ACHN (cell line): Measurements from ENCODE around the gene CNOT2.

Experiments used
- DNase-seq: peaks from one replicate; pipeline ENCODE4 v3.0.0-alpha.2; 2015
- in situ Hi-C: cut with HindIII; loops from 2 replicates; pipeline ENCODE4 v1.10.0; 2017; ENCODE audit warnings: low sequenced_read_pairs, low pct_ligation_motif_present, low pct_unique_long_range_greater_than_20kb

CNOT2 gene

GRCh38 chr12:70247653-70248199, 4.5 kb downstream of the CNOT2 start:
- DNase-seq: no peak
- in situ Hi-C loops: no loop called here

GRCh38 chr12:70248876-70249275, 5.6 kb downstream of the CNOT2 start:
- no peak for DNase-seq
- in situ Hi-C loops: no loop called here

- DNase-seq: no peak
- in situ Hi-C loops: no loop called here
These were observed 6.7 kb downstream of the CNOT2 start for GRCh38 chr12:70249903-70250302.

GRCh38 chr12:70251226-70251625, 8.0 kb downstream of the CNOT2 start:
- no peak for DNase-seq
- in situ Hi-C loops: no loop called here

- in situ Hi-C loops: no loop called here
- no peak for DNase-seq
These were observed 8.4 kb downstream of the CNOT2 start for GRCh38 chr12:70251661-70252060.

GRCh38 chr12:70252832-70253231, 9.6 kb downstream of the CNOT2 start:
- no peak for DNase-seq
- in situ Hi-C loops: no loop called here

GRCh38 chr12:70254225-70254624, 11.0 kb downstream of the CNOT2 start:
- in situ Hi-C loops: no loop called here
- DNase-seq: no peak

GRCh38 chr12:70254846-70255245, 11.6 kb downstream of the CNOT2 start:
- DNase-seq: no peak
- in situ Hi-C loops: no loop called here

- in situ Hi-C loops: no loop called here
- no peak for DNase-seq
These were observed 12.1 kb downstream of the CNOT2 start for GRCh38 chr12:70255311-70255710.

- in situ Hi-C loops: no loop called here
- no peak for DNase-seq
These were observed 15.6 kb downstream of the CNOT2 start for GRCh38 chr12:70258605-70259403.

GRCh38 chr12:70260646-70261045, 17.4 kb downstream of the CNOT2 start:
- in situ Hi-C loops: no loop called here
- DNase-seq: no peak

GRCh38 chr12:70264067-70264867, 21.0 kb downstream of the CNOT2 start:
- DNase-seq: no peak

GRCh38 chr12:70265132-70265531, 21.9 kb downstream of the CNOT2 start:
- in situ Hi-C loops: no loop called here
- no peak for DNase-seq

More at GRCh38 chr12:70264067-70264867, 21.0 kb downstream of the CNOT2 start:
- in situ Hi-C loops: no loop called here

GRCh38 chr12:70267550-70267949, 24.3 kb downstream of the CNOT2 start:
- in situ Hi-C loops: no loop called here
- no peak for DNase-seq

- in situ Hi-C loops: no loop called here
- DNase-seq: no peak
These were observed 25.7 kb downstream of the CNOT2 start for GRCh38 chr12:70268972-70269371.

- in situ Hi-C loops: no loop called here
- DNase-seq: no peak
These were observed 26.9 kb downstream of the CNOT2 start for GRCh38 chr12:70270108-70270507.

- in situ Hi-C loops: no loop called here
- peak; percentile 67 for DNase-seq
These were observed 27.8 kb downstream of the CNOT2 start for GRCh38 chr12:70271025-70271424.

GRCh38 chr12:70272510-70272909, 29.3 kb downstream of the CNOT2 start:
- in situ Hi-C loops: no loop called here
- DNase-seq: no peak

GRCh38 chr12:70275045-70275444, 31.8 kb downstream of the CNOT2 start:
- in situ Hi-C loops: no loop called here

More at GRCh38 chr12:70275045-70275444, 31.8 kb downstream of the CNOT2 start:
- no peak for DNase-seq
